H1 (cell line): ENCODE data around the gene DRC7. TPM values are rescaled to one million over a fixed set of nuclear protein-coding genes. Genes with fewer than 3 reads are reported as not detected.

ENCODE experiments used
- CTCF ChIA-PET: fragments of 300-600 bp; sonication (Branson Sonifier 250); formaldehyde crosslinking; loops from one replicate; lab custom pipeline; 2021; ENCODE audit not compliant: partially characterized antibody; lab: Charles Lee
- POLR2A ChIA-PET: fragments of 300-600 bp; sonication (Branson Sonifier 250); formaldehyde crosslinking; loops from one replicate; lab custom pipeline; 2021; ENCODE audit warnings: inconsistent platforms; ENCODE audit not compliant: partially characterized antibody; lab: Charles Lee
- DNase-seq, 2 experiments: peaks; one replicate each; pipeline versions ENCODE4 v3.0.0 to v3.0.0-alpha.2; 2010 to 2022; ENCODE audit warnings: low spot score in 2 of 2, low read depth in 1 of 2, mixed read lengths in 1 of 2
- FAIRE-seq: peaks from 2 replicates; lab custom pipeline; 2011; peaks lifted over from hg19 to GRCh38; lab: Jason Lieb, UNC
- H2AFZ ChIP-seq: 2 replicates; pipeline ENCODE4 v1.8.1; 2012; ENCODE audit warnings: low read length, inconsistent platforms
- H2AK5ac ChIP-seq: 2 replicates; pipeline ENCODE4 v1.6.1; 2013; ENCODE audit warnings: low read depth, low read length
- H2BK120ac ChIP-seq: replicated peaks from 2 replicates; pipeline ENCODE3; 2013; ENCODE audit warnings: low read depth, low read length, inconsistent platforms
- H2BK12ac ChIP-seq: 2 replicates; pipeline ENCODE4 v1.6.1; 2013; ENCODE audit warnings: low read depth, low read length
- H2BK15ac ChIP-seq: 2 replicates; pipeline ENCODE4 v1.6.1; 2013; ENCODE audit warnings: low read length
- H2BK20ac ChIP-seq: 2 replicates; pipeline ENCODE4 v1.6.1; 2013; ENCODE audit warnings: low read length
- H2BK5ac ChIP-seq: 2 replicates; pipeline ENCODE4 v1.6.1; 2013; ENCODE audit warnings: low read depth, low read length
- H3K14ac ChIP-seq: 2 replicates; pipeline ENCODE4 v1.6.1; 2013; ENCODE audit warnings: inconsistent platforms; ENCODE audit not compliant: insufficient read length
- H3K18ac ChIP-seq: 2 replicates; pipeline ENCODE4 v1.6.1; 2013; ENCODE audit warnings: low read length; ENCODE audit errors: extremely low read depth
- H3K23ac ChIP-seq: 2 replicates; pipeline ENCODE4 v1.6.1; 2013; ENCODE audit warnings: inconsistent platforms; ENCODE audit not compliant: insufficient read length
- H3K23me2 ChIP-seq: 2 replicates; pipeline ENCODE4 v1.6.1; 2013; ENCODE audit warnings: low read depth, low read length
- H3K27ac ChIP-seq: 2 replicates; pipeline ENCODE4 v1.6.1; 2011; ENCODE audit warnings: low read depth, low read length, inconsistent platforms
- H3K27me3 ChIP-seq, 4 experiments: replicated peaks in 1 of 4; 1 replicate in 1 of 4; 2 replicates in 3 of 4; pipeline versions ENCODE4 v1.6.1 to v1.8.1; 2011 to 2013; ENCODE audit warnings: low read length in 3 of 4, mild to moderate bottlenecking in 3 of 4, inconsistent platforms in 2 of 4, mixed read lengths in 2 of 4, moderate library complexity in 1 of 4; ENCODE audit not compliant: control insufficient read depth in 3 of 4, insufficient read depth in 3 of 4; ENCODE audit errors: extremely low read depth in 1 of 4
- H3K36me3 ChIP-seq, 4 experiments: 2 replicates each; pipeline versions ENCODE4 v1.6.1 to v1.8.1; 2011 to 2013; ENCODE audit warnings: mild to moderate bottlenecking in 4 of 4, low read length in 3 of 4, moderate library complexity in 2 of 4, control low read depth in 1 of 4, inconsistent platforms in 1 of 4; ENCODE audit not compliant: insufficient read depth in 4 of 4, control insufficient read depth in 2 of 4
- H3K4ac ChIP-seq: replicated peaks from 2 replicates; pipeline ENCODE3; 2013; ENCODE audit warnings: low read length, low read depth, mixed read lengths, inconsistent platforms; ENCODE audit not compliant: insufficient read length
- H3K4me1 ChIP-seq, 4 experiments: replicated peaks in 1 of 4; 1 replicate in 1 of 4; 2 replicates in 3 of 4; pipeline versions ENCODE4 v1.6.1 to v1.8.1; 2011 to 2013; ENCODE audit warnings: low read length in 3 of 4, inconsistent platforms in 2 of 4, mixed read lengths in 1 of 4; ENCODE audit not compliant: insufficient read depth in 4 of 4, control insufficient read depth in 3 of 4
- H3K4me2 ChIP-seq, 2 experiments: 2 replicates each; pipeline versions ENCODE4 v1.6.1 to v1.8.1; 2011 to 2013; ENCODE audit warnings: low read depth in 2 of 2, low read length in 2 of 2, control low read depth in 1 of 2, inconsistent platforms in 1 of 2, mild to moderate bottlenecking in 1 of 2; ENCODE audit not compliant: insufficient read depth in 1 of 2
- H3K4me3 ChIP-seq, 4 experiments: fragments of 200-600, 300-600 bp in 1 of 4; sonication (generic), shearing (Covaris generic), sonication (Bioruptor Twin) in 1 of 4; 2 replicates each; pipeline versions ENCODE4 v1.5.1 to v1.8.1; 2011 to 2016; ENCODE audit warnings: low read length in 4 of 4, low read depth in 3 of 4, control low read depth in 2 of 4, inconsistent platforms in 2 of 4, mild to moderate bottlenecking in 2 of 4, mixed read lengths in 1 of 4, moderate library complexity in 1 of 4; ENCODE audit not compliant: insufficient read depth in 2 of 4; ENCODE audit errors: extremely low read depth in 1 of 4
- H3K56ac ChIP-seq: replicated peaks from 2 replicates; pipeline ENCODE3; 2013; ENCODE audit warnings: low read depth, mild to moderate bottlenecking, mixed read lengths, low read length, inconsistent platforms; ENCODE audit not compliant: insufficient read length
- H3K79me1 ChIP-seq: 2 replicates; pipeline ENCODE4 v1.6.1; 2013; ENCODE audit warnings: low read depth, low read length, control low read depth
- H3K79me2 ChIP-seq, 2 experiments: 2 replicates each; pipeline versions ENCODE4 v1.6.1 to v1.8.1; 2012 to 2013; ENCODE audit warnings: low read length in 2 of 2, mild to moderate bottlenecking in 2 of 2, inconsistent platforms in 1 of 2; ENCODE audit not compliant: insufficient read depth in 2 of 2, control insufficient read depth in 1 of 2
- H3K9ac ChIP-seq, 4 experiments: replicated peaks in 1 of 4; 1 replicate in 1 of 4; 2 replicates in 3 of 4; pipeline versions ENCODE4 v1.6.1 to v1.8.1; 2011 to 2013; ENCODE audit warnings: low read depth in 3 of 4, low read length in 3 of 4, control low read depth in 2 of 4, mild to moderate bottlenecking in 2 of 4, moderate library complexity in 2 of 4, inconsistent platforms in 1 of 4; ENCODE audit errors: extremely low read depth in 1 of 4
- H3K9me3 ChIP-seq, 2 experiments: 2 replicates each; pipeline versions ENCODE4 v1.6.1 to v1.8.1; 2012 to 2013; ENCODE audit warnings: mild to moderate bottlenecking in 2 of 2, moderate library complexity in 2 of 2, control low read depth in 1 of 2, inconsistent platforms in 1 of 2, low read depth in 1 of 2, low read length in 1 of 2, mixed read lengths in 1 of 2; ENCODE audit not compliant: insufficient read depth in 2 of 2
- H4K20me1 ChIP-seq, 2 experiments: replicated peaks in 1 of 2; 2 replicates each; pipeline versions ENCODE3 to v1.8.1; 2011 to 2013; ENCODE audit warnings: inconsistent platforms in 2 of 2, low read length in 2 of 2, mild to moderate bottlenecking in 1 of 2; ENCODE audit not compliant: insufficient read depth in 2 of 2, control insufficient read depth in 1 of 2
- H4K5ac ChIP-seq: 2 replicates; pipeline ENCODE4 v1.6.1; 2013; ENCODE audit warnings: low read length, low read depth, mixed read lengths, inconsistent platforms; ENCODE audit not compliant: insufficient read length
- H4K8ac ChIP-seq: 2 replicates; pipeline ENCODE4 v1.8.0; 2013; ENCODE audit warnings: mild to moderate bottlenecking, moderate library complexity, low read length, inconsistent platforms; ENCODE audit not compliant: insufficient read depth; ENCODE audit errors: extremely low read depth
- H4K91ac ChIP-seq: replicated peaks from 2 replicates; pipeline ENCODE3; 2013; ENCODE audit warnings: low read length, mixed read lengths, inconsistent platforms; ENCODE audit not compliant: insufficient read length
- BRCA1 ChIP-seq: IDR thresholded peaks from 2 replicates; pipeline ENCODE4 v1.6.1; 2012; ENCODE audit warnings: low read depth, low read length, improper control_type of control experiment
- KDM5A ChIP-seq: fragments of 200-600 bp; IDR thresholded peaks from 2 replicates; pipeline ENCODE4 v1.7.1; 2012; ENCODE audit warnings: mild to moderate bottlenecking, low read length, inconsistent platforms, mixed read lengths
- WGBS, 2 experiments: shearing (Covaris generic) in 1 of 2; methylation state at CpG; one replicate each; pipeline versions ENCODE4 v1.1.6 to v1.1.7; 2013 to 2015; ENCODE audit warnings: low lambda C conversion rate in 2 of 2, mixed read lengths in 2 of 2, inconsistent platforms in 1 of 2, low coverage in 1 of 2, missing lambda C conversion rate in 1 of 2; ENCODE audit not compliant: insufficient replicate concordance in 2 of 2, insufficient coverage in 1 of 2, insufficient read length in 1 of 2; ENCODE audit errors: extremely low coverage in 1 of 2, missing lambda C conversion rate in 1 of 2; 5-methylcytosine and 5-hydroxymethylcytosine counted together
- polyA plus RNA-seq, 7 experiments: library from polyadenylated mRNA; depleted of rRNA in 3 of 7; stranded (reverse) in 5 of 7; unstranded in 2 of 7; fragments of >200 nt in 5 of 7; fragments of 200-250 nt in 2 of 7; gene quantifications; 1 replicate in 5 of 7; 2 replicates in 1 of 7; 4 replicates in 1 of 7; pipeline versions ENCODE4 v1.2.1 to v1.2.3, GENCODE V29; 2011 to 2013; ENCODE audit warnings: missing spikeins in 2 of 7, mixed read lengths in 2 of 7
- total RNA-seq: library from RNA; stranded (reverse); fragmentation: NEBNext Ultra II Directional; extraction: Animal tissue kit (Norgen Biotek cat#: 25700); gene quantifications from 2 replicates; pipeline ENCODE4 v1.2.1, GENCODE V29; 2021

DRC7 gene
- total and polyA plus RNA-seq, 2 of the 8 experiments (the other 6 are each of a cell fraction or from before 2014, with no cell fraction given) = 0.14 TPM; not detected in 1

DNA sequence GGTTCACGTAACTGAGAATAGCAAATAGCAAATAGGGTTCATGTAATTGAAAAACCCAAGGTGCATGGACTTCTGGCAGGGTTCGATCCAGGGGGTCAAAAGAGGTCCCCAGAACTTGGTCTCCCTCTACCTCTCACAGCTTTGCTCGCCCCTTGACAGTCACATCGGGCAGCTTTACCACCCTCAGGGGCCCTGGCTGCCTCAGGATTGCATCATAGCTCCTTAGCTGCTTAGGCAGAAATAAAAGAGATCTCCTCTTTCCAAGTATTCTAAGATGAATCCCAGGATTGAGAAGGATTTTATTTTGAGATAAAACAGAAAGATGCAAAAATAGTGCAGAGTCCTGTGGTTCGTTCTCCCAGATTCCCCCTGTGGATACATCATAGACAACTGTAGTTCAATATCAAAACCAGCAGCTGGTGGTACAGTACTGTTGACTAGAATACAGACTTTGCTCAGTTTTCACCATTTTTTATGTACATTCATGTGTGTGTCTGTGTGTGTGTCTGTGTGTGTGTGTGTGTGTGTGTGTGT is 13.7 kb upstream of the DRC7 start:
- CTCF ChIA-PET = interaction anchor here (0.9 to 1.6 kb wide), 4 partner anchors 13 to 106 kb away, joined by 3 to 8 read pairs (median 4); partner anchors contain the start of gene ADGRG3
- Histone ChIP-seq H2BK120ac (no peak overlapping the region), H3K9me3 (no peaks in the 10 kb centered on the region), H3K9ac (no peak overlapping the region), H2AK5ac (no peak overlapping the region), H4K5ac (no peak overlapping the region), H4K91ac (no peak overlapping the region), H3K27ac (no peak overlapping the region), H3K23me2 (no peaks in the 10 kb centered on the region), H3K27me3 (no peaks in the 10 kb centered on the region; a peak in 1 of 7 replicates), H3K4me1 (peaks cover 3 to 16% (median 8%) of the 10 kb centered on the region in 4 experiments), H2BK15ac (no peak overlapping the region), H3K18ac (no peak overlapping the region), H2BK5ac (no peak overlapping the region), H3K23ac (no peak overlapping the region), H3K36me3 (no peaks in the 10 kb centered on the region), H3K14ac (no peak overlapping the region), H3K79me2 (no peaks in the 10 kb centered on the region), H3K4me3 (no peak overlapping the region), H3K4me2 (no peak overlapping the region), H4K20me1 (no peaks in the 10 kb centered on the region), H4K8ac (no peak overlapping the region), H3K4ac (no peak overlapping the region), H2AFZ (no peak overlapping the region), H3K79me1 (no peaks in the 10 kb centered on the region), H2BK20ac (no peak overlapping the region), H3K56ac (no peak overlapping the region), H2BK12ac (no peak overlapping the region)
- POLR2A ChIA-PET = interaction anchor here (3.3 kb wide), 1 partner anchor 12 kb away, joined by 19 read pairs; no protein-coding TSS in a partner anchor
- FAIRE-seq (no peak), DNase-seq (no peak)
- WGBS, 2 experiments = 98% methylated on average over 5 of the region's 5 CpGs; no CpG with 5 or more reads in 1 of the 2 experiments
- TF ChIP-seq KDM5A (no peak), BRCA1 (no peak)
